ENCODE measurements around the gene CCDC71L. TPM values are rescaled to one million over a fixed set of nuclear protein-coding genes. Genes with fewer than 3 reads are reported as not detected.
"Not testable (repeated sequence)": the region's sequence is repeated elsewhere in the genome, so short reads cannot be mapped to it uniquely, and the experiment has no call there.

CCDC71L gene
- 7.0 TPM for total RNA-seq
- long read RNA-seq, full-length matches to known transcripts, result 5 of 6 reads
- long read RNA-seq, partial matches to known transcripts, result 0 of 6 reads
- long read RNA-seq, other reads (novel, unspliced or antisense), result 1 of 6 reads

GRCh38 chr7:106660862-106661720 lies at the start of gene CCDC71L:
CCDC71L (minus strand) TSS chr7:106661158; CDS start chr7:106660896, 262 bp downstream.
- intact Hi-C loops (cut with DNase I), result loop anchor here (2.0 to 5.0 kb wide), 2 partner anchors 76 to 119 kb away; no protein-coding TSS in a partner anchor

GRCh38 chr7:106709604-106710003 lies 48.6 kb upstream of the CCDC71L start:
- DNase-seq (ENCODE audit: low spot score); intact Hi-C loops (cut with DNase I): not testable (repeated sequence)

More at GRCh38 chr7:106660862-106661720, at the start of gene CCDC71L:
- DNase-seq (ENCODE audit: low spot score), result peak; percentile 98

GRCh38 chr7:106704000-106704840 lies 43.3 kb upstream of the CCDC71L start:
- no peak for DNase-seq (ENCODE audit: low spot score)
- intact Hi-C loops (cut with DNase I), result no loop called here

GRCh38 chr7:106693677-106694353 lies 32.9 kb upstream of the CCDC71L start:
- no peak for DNase-seq (ENCODE audit: low spot score)
- intact Hi-C loops (cut with DNase I), result no loop called here

- intact Hi-C loops (cut with DNase I), result no loop called here
- DNase-seq (ENCODE audit: low spot score), result no peak
Measured at GRCh38 chr7:106692450-106693051, 31.6 kb upstream of the CCDC71L start.

GRCh38 chr7:106688161-106688560 lies 27.2 kb upstream of the CCDC71L start:
- intact Hi-C loops (cut with DNase I); DNase-seq (ENCODE audit: low spot score): not testable (repeated sequence)

GRCh38 chr7:106683941-106684340 lies 23.0 kb upstream of the CCDC71L start:
- no peak for DNase-seq (ENCODE audit: low spot score)
- intact Hi-C loops (cut with DNase I), result no loop called here

- no peak for DNase-seq (ENCODE audit: low spot score)
- intact Hi-C loops (cut with DNase I), result no loop called here
Measured at GRCh38 chr7:106681815-106682495, 21.0 kb upstream of the CCDC71L start.

GRCh38 chr7:106679153-106679931 lies 18.4 kb upstream of the CCDC71L start:
- intact Hi-C loops (cut with DNase I), result no loop called here

GRCh38 chr7:106678795-106679152 lies 17.8 kb upstream of the CCDC71L start:
- intact Hi-C loops (cut with DNase I), result no loop called here
- peak; percentile 68 for DNase-seq (ENCODE audit: low spot score)

More at GRCh38 chr7:106679153-106679931, 18.4 kb upstream of the CCDC71L start:
- DNase-seq (ENCODE audit: low spot score), result no peak

GRCh38 chr7:106676506-106676905 lies 15.5 kb upstream of the CCDC71L start:
- intact Hi-C loops (cut with DNase I); DNase-seq (ENCODE audit: low spot score): not testable (repeated sequence)

- DNase-seq (ENCODE audit: low spot score); intact Hi-C loops (cut with DNase I): not testable (repeated sequence)
Measured at GRCh38 chr7:106673688-106674087, 12.7 kb upstream of the CCDC71L start.

- intact Hi-C loops (cut with DNase I), result not testable (repeated sequence)
- peak; percentile 62 for DNase-seq (ENCODE audit: low spot score)
Measured at GRCh38 chr7:106671930-106672329, 11.0 kb upstream of the CCDC71L start.

- intact Hi-C loops (cut with DNase I), result no loop called here
- no peak for DNase-seq (ENCODE audit: low spot score)
Measured at GRCh38 chr7:106671160-106671559, 10.2 kb upstream of the CCDC71L start.

- intact Hi-C loops (cut with DNase I), result no loop called here
- DNase-seq (ENCODE audit: low spot score), result no peak
Measured at GRCh38 chr7:106668861-106669524, 8.0 kb upstream of the CCDC71L start.

GRCh38 chr7:106666353-106666752 lies 5.4 kb upstream of the CCDC71L start:
- intact Hi-C loops (cut with DNase I), result no loop called here
- DNase-seq (ENCODE audit: low spot score), result no peak

GRCh38 chr7:106664343-106664742 lies 3.4 kb upstream of the CCDC71L start:
- intact Hi-C loops (cut with DNase I), result loop anchor here (5.0 kb wide), 1 partner anchor 122 kb away; no protein-coding TSS in a partner anchor
- no peak for DNase-seq (ENCODE audit: low spot score)

Data from cardiac septum (tissue), 1 donor.